A673 (cell line): Measurements from ENCODE around the gene POU1F1.

Experiments used
- EZH2 ChIP-seq: fragments of 200-600 bp; sonication (generic); IDR thresholded peaks from 2 replicates; pipeline ENCODE4 v1.6.1; 2017; ENCODE audit warnings: borderline replicate concordance, low read depth, mild to moderate bottlenecking, mixed read lengths, antibody characterized with exemption, low read length; ENCODE audit not compliant: poor library complexity, severe bottlenecking
- TF ChIP-seq, protein P1 (sequence below): fragments of 300-800, 200-600 bp; sonication (generic); conservative IDR thresholded peaks from 2 replicates; pipeline ENCODE4 v1.5.1; 2017; ENCODE audit warnings: low read depth, mild to moderate bottlenecking, antibody characterized with exemption, low read length, moderate library complexity, mixed read lengths

DNA sequence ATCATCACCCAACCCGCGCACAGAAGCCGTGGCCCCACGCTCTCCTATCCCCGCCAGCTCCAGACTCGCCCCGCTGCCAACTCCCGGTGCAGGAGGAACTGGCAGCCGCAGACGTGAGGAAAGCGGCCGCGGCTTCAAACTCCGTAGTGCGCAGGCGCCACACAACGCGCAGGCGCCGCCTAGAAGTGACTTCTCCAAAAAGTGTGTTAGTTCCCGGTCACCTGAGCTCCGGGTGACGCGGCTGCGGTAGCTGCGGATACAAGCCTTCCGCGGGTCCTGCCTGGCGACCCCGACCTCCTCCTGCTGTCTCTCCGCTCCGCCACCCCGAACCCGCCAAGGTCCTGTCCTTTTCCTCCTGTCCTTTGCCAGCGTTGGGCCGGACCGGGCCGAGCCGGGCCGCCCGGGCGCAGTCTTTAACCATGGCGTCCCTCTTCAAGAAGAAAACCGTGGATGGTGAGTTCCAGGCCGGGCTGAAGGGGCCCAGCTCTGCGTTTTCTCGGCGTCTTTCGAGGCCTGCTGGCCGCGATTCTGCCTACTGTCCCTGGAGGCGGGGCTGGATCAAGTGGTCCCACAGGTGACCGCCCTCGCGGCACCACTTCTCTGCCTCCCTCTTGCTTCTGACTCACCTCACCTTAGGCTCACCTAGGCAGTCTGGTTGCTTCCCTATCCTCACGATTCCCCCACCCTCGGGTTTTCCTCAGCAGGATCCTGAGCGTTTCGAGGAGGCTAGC is 49.1 kb downstream of the POU1F1 start, which contains the start of gene CHMP2B:
- TF ChIP-seq EZH2: no peak
- TF ChIP-seq, protein P1, sequence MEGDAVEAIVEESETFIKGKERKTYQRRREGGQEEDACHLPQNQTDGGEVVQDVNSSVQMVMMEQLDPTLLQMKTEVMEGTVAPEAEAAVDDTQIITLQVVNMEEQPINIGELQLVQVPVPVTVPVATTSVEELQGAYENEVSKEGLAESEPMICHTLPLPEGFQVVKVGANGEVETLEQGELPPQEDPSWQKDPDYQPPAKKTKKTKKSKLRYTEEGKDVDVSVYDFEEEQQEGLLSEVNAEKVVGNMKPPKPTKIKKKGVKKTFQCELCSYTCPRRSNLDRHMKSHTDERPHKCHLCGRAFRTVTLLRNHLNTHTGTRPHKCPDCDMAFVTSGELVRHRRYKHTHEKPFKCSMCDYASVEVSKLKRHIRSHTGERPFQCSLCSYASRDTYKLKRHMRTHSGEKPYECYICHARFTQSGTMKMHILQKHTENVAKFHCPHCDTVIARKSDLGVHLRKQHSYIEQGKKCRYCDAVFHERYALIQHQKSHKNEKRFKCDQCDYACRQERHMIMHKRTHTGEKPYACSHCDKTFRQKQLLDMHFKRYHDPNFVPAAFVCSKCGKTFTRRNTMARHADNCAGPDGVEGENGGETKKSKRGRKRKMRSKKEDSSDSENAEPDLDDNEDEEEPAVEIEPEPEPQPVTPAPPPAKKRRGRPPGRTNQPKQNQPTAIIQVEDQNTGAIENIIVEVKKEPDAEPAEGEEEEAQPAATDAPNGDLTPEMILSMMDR: no peak
